ENCODE results near the gene CALML6.

CALML6 gene

GRCh38 chr1:1880617-1881312 is 34.3 kb upstream of the CALML6 start:
- Histone ChIP-seq H3K4me1 (ENCODE audit: control insufficient read depth, insufficient read depth, low read length) (peaks cover 9% of the 10 kb centered on the region), H3K36me3 (ENCODE audit: control insufficient read depth in 2 of 2, insufficient read depth in 1 of 2, low read length in 2 of 2) (peaks cover 3 to 29% of the 10 kb centered on the region in 2 experiments; a peak in 2 of 3 replicates), H3K4me3 (ENCODE audit: low read depth, low read length) (no peak overlapping the region), H3K9me3 (ENCODE audit: control insufficient read depth, insufficient read depth, low read depth, low read length) (no peaks in the 10 kb centered on the region), H3K27ac (ENCODE audit: extremely low read depth, low read depth, low read length) (peak overlapping the region; percentile 24)
- ChIA-PET POLR2A (no interaction called here), CTCF (interaction anchor here (0.8 to 3.1 kb wide), 3 partner anchors 9 to 53 kb away, joined by 3 to 10 read pairs (median 4); no protein-coding TSS in a partner anchor)
- TF ChIP-seq ZFP41 (tag by site-specific recombination; IDR thresholded peaks at IDR 0.05; ENCODE audit: borderline replicate concordance) = no peak
- no peak for TF ChIP-seq ZNF292 (tag by site-specific recombination; IDR thresholded peaks at IDR 0.05; ENCODE audit: borderline replicate concordance, low read depth)
- no peak for TF ChIP-seq AEBP2 (tag by site-specific recombination; IDR thresholded peaks at IDR 0.05; ENCODE audit: borderline replicate concordance)
- TF ChIP-seq ZNF792 (tag by site-specific recombination; IDR thresholded peaks at IDR 0.05) = no peak
- TF ChIP-seq ATF2 (tag by site-specific recombination; IDR thresholded peaks at IDR 0.05; ENCODE audit: low read depth) = no peak
- TF ChIP-seq ZNF571 (tag by site-specific recombination; IDR thresholded peaks at IDR 0.05) = no peak
- TF ChIP-seq HOXA7 (CRISPR knock-in tag; IDR thresholded peaks at IDR 0.05; ENCODE audit: borderline replicate concordance) = no peak
- TF ChIP-seq ZFP37 (tag by site-specific recombination; IDR thresholded peaks at IDR 0.05) = no peak
- no peak for TF ChIP-seq ZNF324 (tag by site-specific recombination; IDR thresholded peaks at IDR 0.05)
- no peak for TF ChIP-seq ZBTB49 (tag by site-specific recombination; IDR thresholded peaks at IDR 0.05; ENCODE audit: low read depth)
- no peak for TF ChIP-seq ZBTB44 (tag by site-specific recombination; IDR thresholded peaks at IDR 0.05)
- peak; percentile 48 for TF ChIP-seq ZNF600 (tag by site-specific recombination; IDR thresholded peaks at IDR 0.05)
- TF ChIP-seq ZNF10 (tag by site-specific recombination; IDR thresholded peaks at IDR 0.05) = no peak
- no peak for TF ChIP-seq ZFHX2 (tag by site-specific recombination; conservative IDR thresholded peaks at IDR 0.05)
- TF ChIP-seq EGR2 (tag by site-specific recombination; IDR thresholded peaks at IDR 0.05; ENCODE audit: low read depth) = 0 out of 2 replicates have a peak, but pooled peaks have one; percentile 22
- TF ChIP-seq ZNF548 (tag by site-specific recombination; IDR thresholded peaks at IDR 0.05) = no peak

- H3K4me3 ChIP-seq (ENCODE audit: low read depth, low read length) = no peak overlapping the region
- ChIA-PET POLR2A (interaction anchor here (0.7 kb wide), 1 partner anchor 268 kb away, joined by 4 read pairs; no protein-coding TSS in a partner anchor), CTCF (interaction anchor here (0.8 to 3.1 kb wide), 3 partner anchors 10 to 54 kb away, joined by 3 to 10 read pairs (median 4); no protein-coding TSS in a partner anchor)
- no peak overlapping the region for H3K27ac ChIP-seq (ENCODE audit: extremely low read depth, low read depth, low read length)
- no peaks in the 10 kb centered on the region for H3K9me3 ChIP-seq (ENCODE audit: control insufficient read depth, insufficient read depth, low read depth, low read length)
- H3K4me1 ChIP-seq (ENCODE audit: control insufficient read depth, insufficient read depth, low read length) = peaks cover 9% of the 10 kb centered on the region
- H3K36me3 ChIP-seq (ENCODE audit: control insufficient read depth in 2 of 2, insufficient read depth in 1 of 2, low read length in 2 of 2) = peaks cover 3 to 19% of the 10 kb centered on the region in 2 experiments; a peak in 2 of 3 replicates
- TF ChIP-seq ZXDB (tag by site-specific recombination; IDR thresholded peaks at IDR 0.05) (no peak), ZNF391 (tag by site-specific recombination; IDR thresholded peaks at IDR 0.05; ENCODE audit: borderline replicate concordance, low read depth) (no peak), ZSCAN16 (tag by site-specific recombination; IDR thresholded peaks at IDR 0.05) (no peak), ZNF654 (tag by site-specific recombination; IDR thresholded peaks at IDR 0.05; ENCODE audit: low read depth) (no peak), ZNF274 (IDR thresholded peaks at IDR 0.05; ENCODE audit: low read length) (no peak), ZNF274 (tag by site-specific recombination; IDR thresholded peaks at IDR 0.05; ENCODE audit: borderline replicate concordance) (no peak), ZSCAN5A (tag by site-specific recombination; IDR thresholded peaks at IDR 0.05) (no peak), ZNF121 (tag by site-specific recombination; IDR thresholded peaks at IDR 0.05) (no peak), ZNF610 (tag by site-specific recombination; IDR thresholded peaks at IDR 0.05; ENCODE audit: borderline replicate concordance) (no peak), ZNF488 (tag by site-specific recombination; IDR thresholded peaks at IDR 0.05) (no peak)
Measured at GRCh38 chr1:1881727-1882126, 33.3 kb upstream of the CALML6 start.
